Gastrocnemius medialis (tissue), 4 donors: Measurements from ENCODE around the gene ZNF516.

Experiments
- POLR2A ChIP-seq, 2 donors: fragments of 450-650 bp; IDR thresholded peaks; one replicate each; pipeline ENCODE4 v1.6.1; 2017; ENCODE audit warnings: antibody characterized with exemption in 2 of 2, mild to moderate bottlenecking in 2 of 2, moderate library complexity in 2 of 2
- TF ChIP-seq, protein P1 (sequence below), 5 experiments: fragments of 450-650 bp in 3 of 5; fragments of 200-600 bp in 2 of 5; sonication (generic) in 2 of 5; IDR thresholded peaks in 4 of 5; conservative IDR thresholded peaks in 1 of 5; 1 replicate in 4 of 5; 2 replicates in 1 of 5; pipeline ENCODE4 v1.5.1; 2016 to 2019; ENCODE audit warnings: antibody characterized with exemption in 5 of 5, mild to moderate bottlenecking in 3 of 5, moderate library complexity in 3 of 5

DNA sequence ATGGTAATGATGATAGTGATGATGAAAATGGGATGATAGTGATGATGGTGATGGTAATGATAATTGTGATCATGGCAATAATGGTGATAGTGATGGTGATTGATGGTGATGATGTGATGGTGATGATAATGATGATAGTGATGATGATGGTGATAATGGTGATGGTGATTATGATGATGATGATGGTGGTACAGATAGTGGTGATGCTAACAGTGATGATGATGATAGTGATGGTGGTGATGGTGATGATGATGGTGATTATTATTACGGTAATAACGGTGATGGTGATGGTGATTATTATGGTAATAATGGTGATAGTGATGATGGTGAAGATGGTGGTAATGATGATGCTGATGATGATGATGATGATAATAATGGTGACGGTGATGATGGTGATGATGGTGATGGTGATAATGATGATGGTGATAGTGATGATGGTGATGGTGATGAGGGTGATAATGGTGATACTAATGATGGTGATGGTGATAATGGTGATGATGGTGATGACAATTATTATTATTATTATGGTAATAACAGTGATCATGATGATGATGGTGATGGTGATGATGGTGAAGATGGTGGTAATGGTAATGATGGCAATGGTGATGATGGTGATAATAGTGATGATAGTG is 151.0 kb downstream of the ZNF516 start:
- TF ChIP-seq, protein P1, sequence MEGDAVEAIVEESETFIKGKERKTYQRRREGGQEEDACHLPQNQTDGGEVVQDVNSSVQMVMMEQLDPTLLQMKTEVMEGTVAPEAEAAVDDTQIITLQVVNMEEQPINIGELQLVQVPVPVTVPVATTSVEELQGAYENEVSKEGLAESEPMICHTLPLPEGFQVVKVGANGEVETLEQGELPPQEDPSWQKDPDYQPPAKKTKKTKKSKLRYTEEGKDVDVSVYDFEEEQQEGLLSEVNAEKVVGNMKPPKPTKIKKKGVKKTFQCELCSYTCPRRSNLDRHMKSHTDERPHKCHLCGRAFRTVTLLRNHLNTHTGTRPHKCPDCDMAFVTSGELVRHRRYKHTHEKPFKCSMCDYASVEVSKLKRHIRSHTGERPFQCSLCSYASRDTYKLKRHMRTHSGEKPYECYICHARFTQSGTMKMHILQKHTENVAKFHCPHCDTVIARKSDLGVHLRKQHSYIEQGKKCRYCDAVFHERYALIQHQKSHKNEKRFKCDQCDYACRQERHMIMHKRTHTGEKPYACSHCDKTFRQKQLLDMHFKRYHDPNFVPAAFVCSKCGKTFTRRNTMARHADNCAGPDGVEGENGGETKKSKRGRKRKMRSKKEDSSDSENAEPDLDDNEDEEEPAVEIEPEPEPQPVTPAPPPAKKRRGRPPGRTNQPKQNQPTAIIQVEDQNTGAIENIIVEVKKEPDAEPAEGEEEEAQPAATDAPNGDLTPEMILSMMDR (IDR thresholded peaks at IDR 0.05 in 4 of 5, conservative IDR thresholded peaks at IDR 0.05 in 1 of 5), result no peak
- no peak for TF ChIP-seq POLR2A (IDR thresholded peaks at IDR 0.05)
